Eye (tissue), 1 donor: ENCODE measurements around the gene NPHP4.
A peak's percentile ranks its signal among the peaks of the same experiment; 100 is the strongest.
"Not testable (repeated sequence)": the region's sequence is repeated elsewhere in the genome, so short reads cannot be mapped to it uniquely, and the experiment has no call there.

Source experiments
- DNase-seq: peaks from one replicate; pipeline ENCODE4 v3.0.0-alpha.2; 2015

Gene NPHP4

DNA sequence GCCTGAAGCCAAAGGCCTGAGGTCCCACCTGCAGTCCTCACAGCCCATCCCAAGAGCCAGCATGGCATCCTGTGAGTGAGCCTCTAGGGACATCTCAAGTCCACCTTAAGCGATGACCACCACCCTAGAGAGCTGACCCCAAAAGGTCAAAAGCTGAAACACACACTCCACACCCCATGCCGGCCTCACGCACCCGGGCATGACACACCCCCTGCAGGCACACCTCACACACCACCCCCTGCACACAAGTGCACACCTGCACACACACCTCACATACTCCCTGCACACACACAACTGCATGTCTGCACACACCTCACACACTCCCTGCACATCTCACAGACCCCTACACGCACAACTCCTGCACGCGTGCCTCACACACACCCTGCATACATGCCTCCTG is 118.7 kb downstream of the NPHP4 start:
- no peak for DNase-seq

- no peak for DNase-seq
These were observed 119.3 kb downstream of the NPHP4 start for GRCh38 chr1:5872886-5873285.

- no peak for DNase-seq
These were observed 123.2 kb downstream of the NPHP4 start for GRCh38 chr1:5868931-5869500.

- no peak for DNase-seq
These were observed 126.5 kb downstream of the NPHP4 start for GRCh38 chr1:5865774-5866173.

DNA sequence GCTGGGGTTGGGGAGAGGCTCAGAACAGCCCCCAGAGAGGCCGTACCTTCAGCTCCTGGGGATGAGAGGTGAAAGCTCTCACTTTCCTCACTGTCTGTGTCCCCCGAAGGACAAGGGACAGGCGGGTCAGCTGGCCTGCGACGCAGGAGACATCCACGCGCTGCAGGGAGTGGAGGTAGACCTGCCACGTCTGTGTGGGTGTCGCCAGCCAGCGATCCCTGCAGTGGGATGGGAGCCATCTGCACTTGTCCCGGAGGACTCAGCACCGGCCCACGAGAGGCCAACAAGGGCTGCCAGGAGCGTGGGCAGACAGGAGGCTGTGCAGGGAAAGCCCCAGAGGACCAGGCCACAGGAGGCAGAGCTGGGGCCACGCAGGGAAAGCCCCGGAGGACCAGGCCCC is 127.2 kb downstream of the NPHP4 start:
- DNase-seq: no peak

DNA sequence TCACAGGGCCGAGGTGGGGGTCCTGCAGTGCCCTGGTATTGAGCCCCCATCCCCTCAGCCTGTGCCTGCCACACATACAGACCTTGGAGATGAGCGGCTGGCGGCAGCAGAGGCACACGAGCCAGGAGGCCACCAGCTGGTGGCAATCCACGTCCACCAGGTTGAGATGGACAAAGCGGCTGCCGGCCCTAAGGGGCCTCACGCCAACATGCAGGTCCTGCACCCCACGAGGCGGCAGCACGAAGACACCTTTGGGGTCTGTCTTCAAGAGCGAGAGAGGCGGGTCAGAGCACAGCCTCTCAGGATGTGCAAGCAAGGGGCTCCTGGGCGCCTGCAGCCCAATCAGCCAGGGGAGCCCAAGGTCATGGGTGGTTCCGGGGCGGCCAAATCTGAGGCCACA is 128.0 kb downstream of the NPHP4 start:
- no peak for DNase-seq

GRCh38 chr1:5863238-5863637 is 129.0 kb downstream of the NPHP4 start:
- no peak for DNase-seq

DNA sequence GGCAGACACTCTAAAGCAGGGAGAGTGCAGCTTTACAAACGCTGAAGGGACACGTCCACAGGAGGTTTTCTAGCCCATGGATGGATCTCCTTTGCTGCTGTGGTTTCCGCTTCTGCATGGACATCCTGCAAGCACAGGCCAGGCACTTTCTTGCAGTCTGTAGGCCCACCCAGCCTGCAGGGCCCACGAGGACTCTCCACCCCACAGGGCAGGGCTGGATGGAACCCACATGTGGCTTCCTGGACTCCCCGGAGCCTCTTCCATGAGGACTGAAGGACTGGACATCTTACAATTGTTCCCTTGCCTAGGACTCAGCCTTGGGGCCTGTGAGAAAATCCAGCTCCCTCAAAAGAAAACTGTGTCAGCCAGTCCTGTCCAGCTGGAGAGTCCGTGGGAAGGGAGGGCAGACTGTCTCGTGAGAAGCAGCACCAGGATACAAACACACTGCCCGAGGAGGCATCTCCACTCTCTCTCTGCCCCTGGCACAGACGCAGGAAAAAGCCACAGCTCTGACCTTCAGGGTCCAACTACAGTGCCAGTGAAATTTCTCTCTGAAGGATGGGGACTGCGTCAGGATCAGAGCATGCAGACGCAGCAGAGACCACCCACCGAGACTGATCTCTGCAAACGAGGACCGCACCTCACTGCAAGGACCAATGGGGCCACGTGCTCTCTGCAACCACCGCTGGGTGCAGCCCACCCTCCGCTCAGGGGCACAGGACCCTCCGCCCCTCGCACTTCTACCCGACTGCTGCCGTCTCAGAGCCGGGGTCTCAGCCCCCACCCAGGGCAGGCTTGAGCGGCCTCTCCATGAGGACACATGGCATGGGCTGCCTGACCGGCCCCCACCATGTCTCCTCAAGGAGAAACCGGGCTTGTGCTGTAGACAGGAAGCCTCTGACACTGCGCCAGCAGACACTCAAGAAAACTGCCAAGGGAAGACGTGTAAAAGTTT is 130.1 kb downstream of the NPHP4 start:
- no peak for DNase-seq

GRCh38 chr1:5860277-5860676 is 131.9 kb downstream of the NPHP4 start:
- DNase-seq: no peak

DNA sequence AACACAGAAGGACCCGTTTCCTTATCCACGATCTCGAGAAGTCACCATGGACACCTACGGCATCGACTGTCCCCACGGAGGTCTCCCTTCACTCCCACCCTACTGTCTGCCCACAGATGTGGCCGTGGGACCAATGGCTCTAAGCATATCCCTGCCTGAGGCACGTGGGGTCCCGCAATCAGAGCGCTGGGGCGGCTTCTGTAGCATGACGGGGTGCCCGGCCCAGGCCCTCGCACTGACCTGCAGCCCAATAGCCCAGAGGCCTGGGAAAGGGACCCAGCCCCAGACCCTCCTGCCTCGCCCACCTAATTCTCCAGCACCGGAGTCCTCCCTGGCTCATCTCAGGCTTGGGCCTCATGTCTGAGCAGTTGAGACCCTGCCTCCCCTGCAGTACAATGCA is 132.5 kb downstream of the NPHP4 start:
- DNase-seq: no peak

DNA sequence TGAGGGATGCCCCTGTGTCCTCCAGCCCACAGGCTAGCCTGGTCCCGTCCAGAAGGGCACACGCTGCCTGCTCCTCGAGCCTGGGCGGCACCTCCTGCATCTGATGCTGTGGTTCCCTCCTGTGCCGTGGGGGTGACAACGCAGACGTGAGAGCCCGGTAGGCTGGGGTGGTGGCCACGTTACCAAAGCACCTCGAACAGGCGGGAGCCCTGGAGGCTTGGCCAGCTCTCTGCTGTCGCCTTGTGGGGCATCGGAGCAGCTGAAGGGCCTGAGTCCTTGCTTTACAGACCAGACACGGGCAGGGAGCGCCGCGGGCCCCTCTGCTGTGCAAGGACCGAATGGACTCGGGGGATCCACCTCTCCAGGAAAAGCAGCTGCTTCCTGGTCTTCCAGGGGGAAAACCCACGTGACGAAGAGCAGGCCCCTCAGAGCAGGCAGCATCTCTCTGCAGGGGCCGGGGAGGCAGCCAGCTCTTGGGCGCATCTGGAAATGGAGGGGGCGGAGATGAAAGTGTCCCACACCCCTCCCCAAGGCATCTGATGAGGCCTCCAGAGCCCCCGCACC is 133.3 kb downstream of the NPHP4 start:
- DNase-seq: no peak

GRCh38 chr1:5858246-5858645 is 134.0 kb downstream of the NPHP4 start:
- no peak for DNase-seq

GRCh38 chr1:5857508-5858090 is 134.6 kb downstream of the NPHP4 start:
- DNase-seq: no peak

GRCh38 chr1:5857011-5857410 is 135.2 kb downstream of the NPHP4 start:
- DNase-seq: no peak

GRCh38 chr1:5856246-5856815 is 135.9 kb downstream of the NPHP4 start:
- DNase-seq: no peak

DNA sequence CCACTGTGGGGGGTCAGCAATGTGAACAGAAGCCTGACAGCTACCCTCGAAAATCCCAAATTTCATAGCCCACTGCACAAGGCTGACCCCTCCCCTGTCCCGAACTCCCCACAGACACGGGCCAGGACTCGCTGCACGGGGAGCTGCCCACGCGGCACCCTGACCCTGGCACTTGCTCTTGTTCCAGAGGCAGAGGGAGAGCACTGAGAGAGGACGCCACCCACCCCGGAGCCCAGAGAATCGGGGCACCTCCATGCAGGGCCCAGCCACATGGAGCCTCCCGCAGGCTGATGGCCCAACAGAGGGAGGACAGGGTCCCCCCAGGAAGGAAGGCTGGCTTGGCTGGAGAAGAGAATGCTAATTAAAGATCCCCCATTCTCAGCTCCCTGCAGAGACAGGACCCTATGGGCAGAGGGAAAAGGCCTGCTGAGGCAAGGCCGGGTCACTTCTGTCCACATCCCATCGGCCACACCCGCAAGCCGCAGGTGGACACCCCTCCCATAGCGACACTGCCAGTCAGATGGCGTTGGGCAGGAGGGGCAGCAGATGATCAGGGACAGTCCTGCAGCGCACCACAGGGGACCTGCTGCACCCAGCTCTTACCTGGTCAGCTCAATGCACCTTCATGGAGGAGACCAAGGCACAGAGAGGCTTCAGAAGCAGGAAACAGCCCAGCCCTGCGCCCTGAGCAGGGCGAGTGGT is 136.9 kb downstream of the NPHP4 start:
- no peak for DNase-seq

- DNase-seq: no peak
These were observed 137.5 kb downstream of the NPHP4 start for GRCh38 chr1:5854754-5855153.

DNA sequence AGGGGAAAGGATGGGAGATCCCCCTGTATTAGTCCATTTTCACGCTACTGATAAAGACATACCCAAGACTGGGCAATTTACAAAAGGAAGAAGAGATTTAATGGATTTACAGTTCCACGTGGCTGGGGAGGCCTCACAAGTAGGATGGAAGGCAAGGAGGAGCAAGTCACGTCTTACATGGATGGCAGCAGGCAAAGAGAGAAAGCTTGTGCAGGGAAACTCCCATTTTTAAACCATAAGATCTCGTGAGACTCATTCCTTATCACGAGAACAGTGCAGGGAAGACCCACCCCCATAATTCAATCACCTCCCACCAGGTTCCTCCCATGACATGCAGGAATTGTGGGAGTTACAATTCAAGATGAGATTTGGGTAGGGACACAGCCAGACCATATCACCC is 138.4 kb downstream of the NPHP4 start:
- DNase-seq: not testable (repeated sequence)

DNA sequence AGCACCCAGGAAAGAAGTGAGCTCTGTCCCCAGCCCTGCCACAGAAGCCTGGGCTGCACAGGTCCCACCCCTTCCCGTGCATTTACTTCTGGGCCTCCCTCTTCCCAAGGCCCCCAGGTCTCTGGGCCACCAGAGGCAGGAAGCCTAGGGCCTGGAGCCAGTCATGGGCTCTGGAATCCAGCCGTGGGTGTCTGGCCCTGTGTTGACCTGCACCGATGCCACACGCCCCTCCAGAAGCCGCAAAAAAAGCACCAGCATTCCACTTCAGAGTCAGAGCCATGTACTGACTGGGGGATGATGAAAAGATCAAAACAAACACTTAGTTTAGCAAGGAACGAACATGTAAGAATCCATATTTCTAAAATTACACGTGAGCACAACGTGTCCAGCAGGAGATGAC is 141.7 kb downstream of the NPHP4 start:
- DNase-seq: no peak

- no peak for DNase-seq
These were observed 142.7 kb downstream of the NPHP4 start for GRCh38 chr1:5849550-5849949.

DNA sequence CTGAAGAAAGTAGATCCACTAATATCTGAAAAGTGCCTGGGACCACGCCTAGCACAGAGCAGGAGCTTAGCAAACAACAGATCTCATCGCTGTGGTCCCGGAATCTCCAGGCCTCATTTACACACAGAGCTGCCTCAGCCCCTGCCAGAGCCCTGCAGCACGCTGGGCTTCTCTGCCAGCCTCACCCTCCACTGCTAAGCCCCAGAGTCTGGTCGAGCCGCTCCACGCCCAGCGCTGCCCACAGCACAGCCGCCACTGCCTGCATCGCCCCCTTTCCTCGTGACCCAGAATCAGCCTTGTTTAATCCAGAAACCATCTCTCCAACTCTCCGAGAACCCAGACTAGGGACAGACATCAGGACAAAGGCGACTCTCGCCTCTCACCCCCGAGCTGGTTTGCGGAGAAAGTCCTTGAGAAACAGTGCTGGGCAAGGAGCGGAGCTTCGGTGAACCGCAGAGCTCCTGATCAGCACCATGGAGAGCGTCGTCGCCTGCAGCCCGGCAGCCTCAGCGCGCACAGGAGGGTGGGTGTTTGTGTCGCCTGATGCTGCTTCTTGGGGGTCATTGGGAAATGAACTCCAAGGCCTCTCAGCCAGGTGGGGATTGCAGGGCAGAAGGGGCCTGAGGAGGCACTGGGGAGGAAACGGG is 145.1 kb downstream of the NPHP4 start:
- peak; percentile 83 for DNase-seq

DNA sequence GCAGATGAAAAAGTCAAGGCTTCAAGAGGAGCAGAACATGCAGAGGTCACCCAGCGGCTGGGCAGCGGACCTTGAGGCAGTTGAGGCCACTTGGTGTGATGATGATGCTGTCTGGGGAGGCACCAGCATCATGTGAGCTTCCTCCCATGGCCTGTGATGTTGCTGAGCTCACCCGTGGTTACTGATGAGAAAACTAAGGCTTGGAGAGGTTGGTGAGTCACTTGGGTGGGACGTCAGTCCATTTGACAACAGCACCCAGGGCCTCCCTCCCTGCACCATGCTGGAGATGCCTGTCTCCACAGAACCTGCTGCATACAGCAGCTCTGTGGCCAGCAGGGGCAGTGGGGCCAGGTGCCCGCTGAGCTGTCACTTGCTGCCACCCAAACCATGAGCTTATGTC is 146.8 kb downstream of the NPHP4 start:
- DNase-seq: no peak
